NCI-H2107 treated with DMSO at 0.1 percent for 48 hours (cell line): ENCODE results near the gene P2RY14.
"Not testable (repeated sequence)": the region's sequence is repeated elsewhere in the genome, so short reads cannot be mapped to it uniquely, and the experiment has no call there.

ENCODE experiments used
- DNase-seq: peaks from one replicate; lab custom pipeline; 2025; ENCODE audit not compliant: unreplicated experiment; lab: John Stamatoyannopoulos, UW

Gene P2RY14

GRCh38 chr3:151191095-151191494 lies 87.2 kb downstream of the P2RY14 start:
- no peak for DNase-seq

GRCh38 chr3:151183265-151183671 lies 95.1 kb downstream of the P2RY14 start:
- DNase-seq, result no peak

GRCh38 chr3:151182349-151183079 lies 95.8 kb downstream of the P2RY14 start:
- DNase-seq, result no peak

GRCh38 chr3:151178208-151178845 lies 100.0 kb downstream of the P2RY14 start:
- DNase-seq, result no peak

GRCh38 chr3:151175952-151176351 lies 102.4 kb downstream of the P2RY14 start:
- DNase-seq, result no peak

- no peak for DNase-seq
Observed at GRCh38 chr3:151174351-151174750, 104.0 kb downstream of the P2RY14 start.

- no peak for DNase-seq
Observed at GRCh38 chr3:151171145-151171757, 107.1 kb downstream of the P2RY14 start.

GRCh38 chr3:151169948-151170679 lies 108.2 kb downstream of the P2RY14 start:
- DNase-seq, result not testable (repeated sequence)

- DNase-seq, result no peak
Observed at GRCh38 chr3:151169262-151169947, 108.9 kb downstream of the P2RY14 start.

- peak; percentile 65 for DNase-seq
Observed at GRCh38 chr3:151168269-151169094, 109.9 kb downstream of the P2RY14 start.

- DNase-seq, result no peak
Observed at GRCh38 chr3:151166161-151166560, 112.2 kb downstream of the P2RY14 start.

GRCh38 chr3:151165226-151165625 lies 113.1 kb downstream of the P2RY14 start:
- DNase-seq, result no peak
